Keratinocyte (primary cell): Measurements from ENCODE around the gene NKX6-1. TPM values are rescaled to one million over a fixed set of nuclear protein-coding genes. Genes with fewer than 3 reads are reported as not detected.

Experiments used
- DNase-seq: peaks from one replicate; pipeline ENCODE4 v3.0.0-alpha.2; 2011; ENCODE audit warnings: low read depth, missing footprints, low spot score
- FAIRE-seq: peaks from 2 replicates; lab custom pipeline; 2011; peaks lifted over from hg19 to GRCh38; lab: Jason Lieb, UNC
- H2AFZ ChIP-seq: 2 replicates; pipeline ENCODE4 v1.6.0; 2012; ENCODE audit warnings: low read length, control low read depth, inconsistent platforms; ENCODE audit not compliant: control insufficient read depth
- H3K27ac ChIP-seq: 2 replicates; pipeline ENCODE4 v1.5.1; 2011; ENCODE audit warnings: low read length; ENCODE audit not compliant: control insufficient read depth, insufficient read depth
- H3K27me3 ChIP-seq: 3 replicates; pipeline ENCODE4 v1.6.0; 2011; ENCODE audit warnings: low read length; ENCODE audit not compliant: control insufficient read depth, insufficient read depth; ENCODE audit errors: extremely low read depth
- H3K36me3 ChIP-seq, 2 experiments: 2 replicates in 1 of 2; 3 replicates in 1 of 2; pipeline ENCODE4 v1.5.1; 2011; ENCODE audit warnings: low read length in 2 of 2, mild to moderate bottlenecking in 1 of 2; ENCODE audit not compliant: control insufficient read depth in 2 of 2, insufficient read depth in 2 of 2; ENCODE audit errors: extremely low read depth in 1 of 2
- H3K4me1 ChIP-seq: 3 replicates; pipeline ENCODE4 v1.5.1; 2011; ENCODE audit warnings: low read length; ENCODE audit not compliant: control insufficient read depth, insufficient read depth; ENCODE audit errors: extremely low read depth
- H3K4me2 ChIP-seq: 3 replicates; pipeline ENCODE4 v1.6.0; 2011; ENCODE audit warnings: low read depth, low read length; ENCODE audit not compliant: control insufficient read depth, insufficient read depth; ENCODE audit errors: extremely low read depth
- H3K4me3 ChIP-seq, 3 experiments: fragments of 200-600 bp in 1 of 3; sonication (generic) in 1 of 3; 2 replicates in 2 of 3; 3 replicates in 1 of 3; pipeline ENCODE4 v1.5.1; 2011 to 2016; ENCODE audit warnings: low read length in 3 of 3, mild to moderate bottlenecking in 3 of 3, control low read depth in 2 of 3, inconsistent platforms in 1 of 3, low read depth in 1 of 3, mixed read lengths in 1 of 3, mixed run types in 1 of 3, moderate library complexity in 1 of 3; ENCODE audit not compliant: control insufficient read depth in 2 of 3, insufficient read depth in 2 of 3; ENCODE audit errors: extremely low read depth in 1 of 3
- H3K79me2 ChIP-seq: 2 replicates; pipeline ENCODE4 v1.6.0; 2012; ENCODE audit warnings: low read length; ENCODE audit not compliant: control insufficient read depth, insufficient read depth
- H3K9ac ChIP-seq: 3 replicates; pipeline ENCODE4 v1.6.0; 2011; ENCODE audit warnings: low read length; ENCODE audit not compliant: control insufficient read depth, insufficient read depth; ENCODE audit errors: extremely low read depth
- H3K9me1 ChIP-seq: 3 replicates; pipeline ENCODE4 v1.6.0; 2011; ENCODE audit warnings: low read length; ENCODE audit not compliant: control insufficient read depth, insufficient read depth; ENCODE audit errors: extremely low read depth
- H3K9me3 ChIP-seq: 2 replicates; pipeline ENCODE4 v1.5.1; 2012; ENCODE audit warnings: low read depth, low read length; ENCODE audit not compliant: control insufficient read depth
- H4K20me1 ChIP-seq: 3 replicates; pipeline ENCODE4 v1.6.0; 2011; ENCODE audit warnings: low read length; ENCODE audit not compliant: control insufficient read depth, insufficient read depth; ENCODE audit errors: extremely low read depth
- CTCF ChIP-seq, 3 experiments: IDR thresholded peaks in 1 of 3; conservative IDR thresholded peaks in 1 of 3; optimal IDR thresholded peaks in 1 of 3; 2 replicates in 2 of 3; 3 replicates in 1 of 3; pipeline versions ENCODE3 to v1.5.1; 2011; ENCODE audit warnings: low read length in 3 of 3, mild to moderate bottlenecking in 3 of 3, moderate library complexity in 2 of 3, control low read depth in 1 of 3, inconsistent platforms in 1 of 3; ENCODE audit not compliant: insufficient read depth in 2 of 3; ENCODE audit errors: extremely low read depth in 1 of 3
- EZH2 ChIP-seq: IDR thresholded peaks from one replicate; pipeline ENCODE4 v1.6.1; 2012; ENCODE audit warnings: inconsistent platforms, mild to moderate bottlenecking, low read length, moderate library complexity
- dilution Hi-C: fragments of 300-500 bp; cut with MboI; formaldehyde crosslinking; loops from one replicate; pipeline ENCODE4 v1.7.0; 2020; ENCODE audit warnings: low sequenced_read_pairs; ENCODE audit not compliant: extremely low pct_ligation_motif_present
- polyA plus RNA-seq, 5 experiments: library from polyadenylated mRNA; depleted of rRNA in 3 of 5; stranded (reverse) in 3 of 5; stranded (forward) in 1 of 5; unstranded in 1 of 5; fragments of >200 nt; gene quantifications; 1 replicate in 1 of 5; 2 replicates in 3 of 5; 3 replicates in 1 of 5; pipeline versions ENCODE4 v1.2.1 to v1.2.3, GENCODE V29; 2011 to 2012; ENCODE audit warnings: missing spikeins in 2 of 5, low read depth in 1 of 5, low replicate concordance in 1 of 5

NKX6-1 gene
- polyA plus RNA-seq, 1 donor (not counting 4 experiments of a cell fraction or from before 2014, with no cell fraction given) = not detected

GRCh38 chr4:84502333-84502954, 3.4 kb upstream of the NKX6-1 start:
- Histone ChIP-seq H3K4me3 (no peak overlapping the region), H3K79me2 (no peaks in the 10 kb centered on the region), H3K9me3 (peaks cover 2% of the 10 kb centered on the region), H4K20me1 (no peaks in the 10 kb centered on the region), H3K36me3 (no peaks in the 10 kb centered on the region), H3K9me1 (no peaks in the 10 kb centered on the region), H2AFZ (no peak overlapping the region), H3K27ac (no peak overlapping the region), H3K4me1 (peaks cover 5% of the 10 kb centered on the region), H3K9ac (no peak overlapping the region), H3K4me2 (no peak overlapping the region), H3K27me3 (peaks cover 76% of the 10 kb centered on the region)
- DNase-seq = no peak
- dilution Hi-C loops = no loop called here
- FAIRE-seq = no peak
- TF ChIP-seq EZH2 = no peak
- TF ChIP-seq CTCF (optimal IDR thresholded peaks at IDR 0.05 in 1 of 3, IDR thresholded peaks at IDR 0.05 in 1 of 3, conservative IDR thresholded peaks at IDR 0.05 in 1 of 3; ENCODE audit: extremely low read depth in 1 of 3, insufficient read depth in 2 of 3, low read length in 3 of 3) = no peak

- Histone ChIP-seq H3K36me3 (no peaks in the 10 kb centered on the region), H3K4me1 (peaks cover 5% of the 10 kb centered on the region), H3K9ac (no peak overlapping the region), H3K9me1 (no peaks in the 10 kb centered on the region), H3K79me2 (no peaks in the 10 kb centered on the region), H3K27me3 (peaks cover 77% of the 10 kb centered on the region), H3K4me3 (no peak overlapping the region), H3K4me2 (no peak overlapping the region), H3K9me3 (peaks cover 3% of the 10 kb centered on the region), H4K20me1 (no peaks in the 10 kb centered on the region), H3K27ac (no peak overlapping the region), H2AFZ (no peak overlapping the region)
- DNase-seq = no peak
- dilution Hi-C loops = no loop called here
- peak; percentile 93 for TF ChIP-seq EZH2
- no peak for TF ChIP-seq CTCF (optimal IDR thresholded peaks at IDR 0.05 in 1 of 3, IDR thresholded peaks at IDR 0.05 in 1 of 3, conservative IDR thresholded peaks at IDR 0.05 in 1 of 3; ENCODE audit: extremely low read depth in 1 of 3, insufficient read depth in 2 of 3, low read length in 3 of 3)
- no peak for FAIRE-seq
Measured at GRCh38 chr4:84501721-84502267, 2.7 kb upstream of the NKX6-1 start.
